Measurements from ENCODE around the gene SMIM35.

Gene SMIM35

DNA sequence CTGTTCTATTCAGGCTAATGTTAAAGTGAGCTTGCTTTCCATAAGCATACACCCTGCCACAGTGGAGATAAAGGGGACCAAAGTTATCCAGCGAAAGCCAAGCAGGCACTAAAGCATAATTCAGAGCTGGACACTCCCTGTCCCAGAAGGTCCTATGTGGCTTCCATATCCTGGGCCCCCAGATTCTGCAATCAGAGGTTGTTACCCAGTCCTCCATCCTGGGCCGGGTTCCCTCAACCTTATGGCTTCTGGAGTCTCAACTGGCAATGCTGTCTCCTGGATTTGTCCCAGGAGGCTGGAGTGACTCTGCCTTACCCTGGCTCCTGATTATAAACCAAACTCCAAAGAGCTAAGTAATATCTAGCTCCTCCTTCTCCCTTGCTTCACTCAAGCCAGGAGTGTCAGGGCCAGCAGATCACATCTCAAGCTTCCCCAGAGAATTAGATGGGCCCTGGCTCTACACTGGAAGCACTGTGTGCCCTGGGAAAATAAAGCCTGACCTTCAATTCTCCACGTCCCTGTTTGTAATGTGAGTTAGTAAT lies 14.0 kb upstream of the SMIM35 start:
- Histone ChIP-seq H3K4me3 (replicated peaks; ENCODE audit: low read depth, low read length) (no peak overlapping the region), H3K36me3 (ENCODE audit: control insufficient read depth, insufficient read depth, low read length) (no peaks in the 10 kb centered on the region), H3K27me3 (replicated peaks; ENCODE audit: control insufficient read depth, insufficient read depth, low read length) (no peaks in the 10 kb centered on the region; the same call in none of the 2 replicates)
- no peak for DNase-seq (ENCODE audit: extremely low read depth, insufficient read length)
- TF ChIP-seq, protein P1, sequence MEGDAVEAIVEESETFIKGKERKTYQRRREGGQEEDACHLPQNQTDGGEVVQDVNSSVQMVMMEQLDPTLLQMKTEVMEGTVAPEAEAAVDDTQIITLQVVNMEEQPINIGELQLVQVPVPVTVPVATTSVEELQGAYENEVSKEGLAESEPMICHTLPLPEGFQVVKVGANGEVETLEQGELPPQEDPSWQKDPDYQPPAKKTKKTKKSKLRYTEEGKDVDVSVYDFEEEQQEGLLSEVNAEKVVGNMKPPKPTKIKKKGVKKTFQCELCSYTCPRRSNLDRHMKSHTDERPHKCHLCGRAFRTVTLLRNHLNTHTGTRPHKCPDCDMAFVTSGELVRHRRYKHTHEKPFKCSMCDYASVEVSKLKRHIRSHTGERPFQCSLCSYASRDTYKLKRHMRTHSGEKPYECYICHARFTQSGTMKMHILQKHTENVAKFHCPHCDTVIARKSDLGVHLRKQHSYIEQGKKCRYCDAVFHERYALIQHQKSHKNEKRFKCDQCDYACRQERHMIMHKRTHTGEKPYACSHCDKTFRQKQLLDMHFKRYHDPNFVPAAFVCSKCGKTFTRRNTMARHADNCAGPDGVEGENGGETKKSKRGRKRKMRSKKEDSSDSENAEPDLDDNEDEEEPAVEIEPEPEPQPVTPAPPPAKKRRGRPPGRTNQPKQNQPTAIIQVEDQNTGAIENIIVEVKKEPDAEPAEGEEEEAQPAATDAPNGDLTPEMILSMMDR (IDR thresholded peaks at IDR 0.05; ENCODE audit: insufficient read depth, low read length, poor library complexity, severe bottlenecking): no peak

DNA sequence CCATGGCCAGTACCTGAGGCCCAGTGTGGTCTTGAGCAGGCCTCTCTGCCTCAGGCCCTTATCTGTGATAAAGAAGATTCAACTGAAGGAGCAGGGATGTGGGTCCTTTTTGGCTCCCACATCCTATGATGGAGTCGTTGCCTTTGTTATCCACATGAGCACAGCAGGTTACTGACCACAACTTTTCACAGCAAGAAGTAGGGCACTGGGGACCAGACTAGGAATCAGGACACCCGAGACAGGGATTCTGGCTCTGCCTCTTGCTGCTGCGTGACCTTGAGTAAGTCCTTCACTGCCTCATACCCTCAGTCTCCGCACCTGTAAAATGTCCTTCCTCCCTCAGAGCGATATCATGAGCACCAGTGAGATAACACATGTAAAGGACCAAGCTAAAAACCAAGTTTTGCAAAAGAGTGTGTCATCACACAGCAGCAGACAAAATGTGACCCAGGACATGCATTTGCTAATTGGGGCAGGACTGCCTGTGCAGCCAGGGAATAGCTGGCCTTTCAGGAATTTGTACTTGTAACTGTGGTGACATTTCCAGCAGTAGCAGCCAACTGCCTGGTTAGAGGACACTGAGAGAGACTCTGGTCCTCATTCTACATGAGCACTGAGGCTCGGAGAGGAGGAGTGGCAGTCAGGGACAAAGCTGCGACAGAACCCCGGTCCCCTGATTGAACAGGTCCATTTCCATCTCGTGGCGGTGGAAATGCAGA lies 13.2 kb upstream of the SMIM35 start:
- H3K36me3 ChIP-seq (ENCODE audit: control insufficient read depth, insufficient read depth, low read length): no peaks in the 10 kb centered on the region
- DNase-seq (ENCODE audit: extremely low read depth, insufficient read length): no peak
- no peak overlapping the region for H3K4me3 ChIP-seq (replicated peaks; ENCODE audit: low read depth, low read length)
- no peaks in the 10 kb centered on the region; the same call in none of the 2 replicates for H3K27me3 ChIP-seq (replicated peaks; ENCODE audit: control insufficient read depth, insufficient read depth, low read length)
- TF ChIP-seq, protein P1 (IDR thresholded peaks at IDR 0.05; ENCODE audit: insufficient read depth, low read length, poor library complexity, severe bottlenecking): no peak

DNA sequence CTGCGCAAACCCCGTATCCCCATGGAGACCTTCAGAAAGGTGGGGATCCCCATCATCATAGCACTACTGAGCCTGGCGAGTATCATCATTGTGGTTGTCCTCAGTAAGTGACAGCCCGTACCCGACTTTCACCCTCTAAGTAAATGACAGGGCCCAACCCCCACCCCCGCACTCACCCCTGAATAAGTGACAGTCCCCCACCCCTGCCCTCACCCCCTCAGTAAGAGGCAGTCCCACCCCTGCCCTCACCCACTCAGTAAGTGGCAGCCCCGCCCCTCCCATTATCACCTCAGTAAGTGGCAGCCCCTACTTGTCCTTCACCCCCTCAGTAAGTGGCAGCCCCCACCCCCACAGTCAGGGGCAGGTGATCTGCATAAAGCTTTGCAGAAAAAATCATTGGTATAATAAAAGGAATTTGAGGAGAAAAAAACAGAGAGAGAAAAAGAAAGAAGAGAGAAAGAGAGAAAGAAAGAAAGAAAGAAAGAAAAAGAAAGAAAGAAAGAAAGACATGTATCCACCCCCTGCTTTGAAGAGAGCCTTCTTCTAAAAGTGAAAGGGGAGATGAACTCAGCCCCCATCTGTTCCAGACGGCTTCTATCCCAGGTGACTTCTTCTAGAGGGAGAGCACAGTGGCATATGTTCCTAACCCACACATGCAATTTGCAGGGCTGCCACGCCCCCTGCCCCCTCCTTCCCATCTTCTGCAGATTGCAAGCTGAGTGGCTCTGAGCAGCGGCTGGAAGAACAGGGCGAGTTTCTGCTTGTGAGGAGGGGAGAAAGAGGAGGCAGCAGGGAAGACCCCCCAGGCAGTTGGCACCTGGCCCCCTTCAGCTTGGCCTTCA lies 12.5 kb upstream of the SMIM35 start:
- Histone ChIP-seq H3K4me3 (replicated peaks; ENCODE audit: low read depth, low read length) (no peak overlapping the region), H3K36me3 (ENCODE audit: control insufficient read depth, insufficient read depth, low read length) (no peaks in the 10 kb centered on the region), H3K27me3 (replicated peaks; ENCODE audit: control insufficient read depth, insufficient read depth, low read length) (no peaks in the 10 kb centered on the region; the same call in none of the 2 replicates)
- DNase-seq (ENCODE audit: extremely low read depth, insufficient read length): no peak
- TF ChIP-seq, protein P1 (IDR thresholded peaks at IDR 0.05; ENCODE audit: insufficient read depth, low read length, poor library complexity, severe bottlenecking): no peak

DNA sequence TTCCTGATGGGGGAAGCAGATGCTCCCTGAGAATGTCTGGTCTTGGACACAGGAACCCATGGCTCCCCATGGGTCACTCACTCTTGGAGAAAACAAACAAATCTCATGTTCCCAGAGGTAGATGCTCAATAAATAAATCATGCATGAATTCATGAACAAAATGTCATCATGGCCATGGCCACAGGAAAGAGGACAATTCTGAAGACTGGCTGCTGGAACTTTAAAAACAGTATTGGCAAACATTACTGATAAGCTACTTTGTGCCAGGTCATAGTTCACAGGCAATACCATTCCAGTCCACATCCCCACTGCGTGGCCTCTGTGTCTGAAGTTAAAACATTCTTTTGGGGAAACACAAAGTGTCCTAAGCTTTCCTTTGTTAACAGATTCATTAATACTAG lies 9.2 kb upstream of the SMIM35 start:
- H3K27me3 ChIP-seq (replicated peaks; ENCODE audit: control insufficient read depth, insufficient read depth, low read length): no peaks in the 10 kb centered on the region; the same call in none of the 2 replicates
- DNase-seq (ENCODE audit: extremely low read depth, insufficient read length): no peak
- no peak overlapping the region for H3K4me3 ChIP-seq (replicated peaks; ENCODE audit: low read depth, low read length)
- TF ChIP-seq, protein P1 (IDR thresholded peaks at IDR 0.05; ENCODE audit: insufficient read depth, low read length, poor library complexity, severe bottlenecking): no peak
- no peaks in the 10 kb centered on the region for H3K36me3 ChIP-seq (ENCODE audit: control insufficient read depth, insufficient read depth, low read length)

DNA sequence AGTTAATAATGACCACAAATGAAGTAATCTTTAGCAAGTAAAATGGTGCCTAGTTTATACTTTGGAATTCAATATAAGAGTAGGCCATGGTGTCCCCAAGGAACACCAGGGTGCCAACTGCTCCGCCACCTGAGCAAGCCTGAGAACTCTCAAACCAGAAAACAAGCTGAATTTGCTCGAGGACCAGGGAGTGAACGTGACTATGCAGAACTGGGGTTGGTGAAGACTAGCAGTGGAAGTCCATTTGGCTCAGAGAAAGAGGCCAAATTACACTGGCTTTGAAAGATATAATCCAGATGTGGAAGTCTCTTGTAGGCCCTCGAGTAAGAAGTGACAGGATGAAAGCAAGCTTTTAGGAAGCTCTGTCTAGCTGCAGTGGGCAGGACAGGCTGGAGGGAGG lies 8.7 kb upstream of the SMIM35 start:
- Histone ChIP-seq H3K27me3 (replicated peaks; ENCODE audit: control insufficient read depth, insufficient read depth, low read length) (no peaks in the 10 kb centered on the region; the same call in none of the 2 replicates), H3K4me3 (replicated peaks; ENCODE audit: low read depth, low read length) (no peak overlapping the region), H3K36me3 (ENCODE audit: control insufficient read depth, insufficient read depth, low read length) (no peaks in the 10 kb centered on the region)
- TF ChIP-seq, protein P1 (IDR thresholded peaks at IDR 0.05; ENCODE audit: insufficient read depth, low read length, poor library complexity, severe bottlenecking): no peak
- no peak for DNase-seq (ENCODE audit: extremely low read depth, insufficient read length)

Measured in GM06990 (cell line).